HG03025 (cell line): Measurements from ENCODE around the gene TSPAN32.

Source experiments
- ATAC-seq: cut with Tn5 transposase; IDR thresholded peaks from one replicate; pipeline ENCODE4 v1.9.1; 2021; ENCODE audit warnings: mild to moderate bottlenecking, moderate library complexity; ENCODE audit not compliant: unreplicated experiment, low FRiP score

TSPAN32 gene

GRCh38 chr11:2313051-2313951 lies 11.5 kb downstream of the TSPAN32 start:
- no peak for ATAC-seq

GRCh38 chr11:2314136-2314524 lies 12.3 kb downstream of the TSPAN32 start:
- no peak for ATAC-seq

DNA sequence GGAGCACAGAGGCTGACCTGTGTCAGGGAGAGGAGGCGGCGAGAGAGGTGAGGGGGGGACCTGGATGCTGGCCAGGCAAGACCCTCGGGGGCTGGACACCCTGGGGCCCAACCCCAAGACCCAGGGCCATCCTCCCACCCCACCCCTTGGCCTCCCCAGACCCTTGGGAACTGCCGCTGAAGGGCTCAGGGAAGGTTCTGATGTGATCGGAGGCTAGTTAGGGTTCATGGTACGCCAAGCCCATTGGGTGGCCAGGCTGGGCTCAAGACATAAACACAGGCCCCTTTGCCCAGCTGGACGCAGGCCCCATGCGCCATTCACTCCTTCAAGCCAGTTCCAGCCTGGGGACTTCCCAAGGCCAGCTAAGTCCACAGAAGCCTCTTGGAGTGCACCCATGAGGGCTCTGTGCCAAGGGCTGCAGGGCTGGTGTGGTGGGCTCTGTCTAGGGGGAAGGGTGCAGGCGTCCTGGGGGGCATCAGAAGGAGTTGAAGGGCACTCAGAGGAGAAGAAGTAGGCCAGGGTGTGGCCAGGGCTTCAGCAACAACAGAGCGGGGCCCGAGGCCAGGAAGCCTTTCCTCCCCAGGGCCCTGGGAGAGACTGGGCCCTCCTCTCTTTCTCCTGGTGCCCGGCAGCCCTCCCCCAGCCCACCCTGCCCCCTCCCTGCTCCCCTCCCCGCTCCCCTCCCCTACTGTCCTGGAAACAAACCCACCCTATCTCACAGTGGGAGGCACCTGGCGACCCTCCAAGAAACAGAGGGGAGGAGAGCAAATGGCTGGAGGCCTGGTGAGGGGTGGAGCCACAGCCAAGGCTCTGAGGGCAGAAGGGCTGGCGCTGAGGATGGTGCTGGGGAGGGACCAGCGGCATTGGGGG lies 12.9 kb downstream of the TSPAN32 start:
- no peak for ATAC-seq

DNA sequence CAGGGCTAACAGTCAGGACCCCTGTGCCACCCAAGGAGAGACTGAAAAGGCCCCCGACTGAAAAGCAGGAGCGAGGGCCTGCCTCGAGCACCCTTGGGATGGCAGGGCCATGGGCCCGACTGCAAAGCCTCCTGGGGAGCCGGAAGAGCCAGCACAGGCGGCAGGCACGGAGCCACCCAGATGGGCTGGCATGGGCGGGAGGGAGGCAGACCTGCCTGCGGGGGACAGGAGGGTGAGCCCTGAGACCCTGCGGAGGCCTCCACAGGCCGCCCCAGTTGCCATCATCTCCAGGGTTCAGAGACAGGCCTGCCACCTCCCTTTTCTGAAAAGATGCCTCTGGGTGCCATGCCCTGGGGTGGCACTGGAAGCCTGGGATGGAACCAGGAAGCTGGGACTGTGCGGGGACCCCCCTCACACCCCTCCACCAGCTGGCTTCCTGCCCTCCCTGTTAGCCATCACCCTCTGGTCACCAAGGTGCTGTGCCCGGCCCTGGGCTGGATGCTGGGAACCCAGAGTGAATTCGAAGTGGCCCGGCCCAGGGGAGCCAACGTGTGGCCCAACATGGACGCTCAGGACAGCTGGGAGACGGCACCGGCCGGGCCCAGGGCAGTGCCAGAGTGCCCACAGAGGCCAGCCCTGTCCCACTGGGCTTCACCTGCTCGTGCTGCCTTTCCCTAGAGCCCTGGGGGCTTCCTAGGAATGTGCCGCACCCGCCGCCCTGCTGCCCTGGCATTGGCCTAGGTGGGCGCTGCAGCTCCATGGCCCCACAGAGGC lies 13.8 kb downstream of the TSPAN32 start:
- no peak for ATAC-seq

- no peak for ATAC-seq
Observed at GRCh38 chr11:2316169-2316962, 14.6 kb downstream of the TSPAN32 start.

GRCh38 chr11:2316963-2317244 lies 15.1 kb downstream of the TSPAN32 start:
- no peak for ATAC-seq

DNA sequence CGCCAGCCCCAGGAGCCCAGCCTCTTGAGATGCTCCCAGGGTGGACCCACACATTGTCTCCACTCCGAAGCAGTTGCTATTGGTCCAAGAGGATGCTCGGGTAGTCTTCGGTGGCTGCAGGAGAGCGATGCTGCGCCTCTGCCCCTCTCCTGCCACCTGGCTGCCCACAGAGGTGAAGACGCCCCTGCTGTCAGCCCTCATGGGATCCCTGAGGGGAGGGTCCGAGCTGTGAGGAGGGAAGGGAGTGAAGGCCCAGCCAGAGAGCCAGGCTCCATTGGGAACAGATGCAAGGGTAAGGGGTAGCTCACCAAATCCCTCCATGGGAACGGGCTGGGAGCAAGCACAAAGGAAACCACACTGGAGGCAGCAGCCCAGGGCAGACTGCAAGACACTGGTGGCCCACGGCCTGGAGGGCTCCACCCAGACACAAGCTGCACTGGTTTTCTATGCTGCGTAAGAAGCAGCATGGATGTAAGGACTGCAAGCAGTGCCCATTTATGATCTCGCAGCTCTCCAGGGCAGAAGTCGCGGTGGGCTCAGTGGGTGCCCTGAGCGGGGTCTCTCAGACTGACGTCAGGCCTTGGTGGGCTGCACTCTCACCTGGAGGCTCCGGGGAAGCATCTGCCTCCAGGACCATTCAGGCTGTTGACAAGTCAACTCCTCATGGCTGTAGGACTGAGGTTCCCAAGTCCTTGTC lies 15.7 kb downstream of the TSPAN32 start:
- ATAC-seq: no peak

DNA sequence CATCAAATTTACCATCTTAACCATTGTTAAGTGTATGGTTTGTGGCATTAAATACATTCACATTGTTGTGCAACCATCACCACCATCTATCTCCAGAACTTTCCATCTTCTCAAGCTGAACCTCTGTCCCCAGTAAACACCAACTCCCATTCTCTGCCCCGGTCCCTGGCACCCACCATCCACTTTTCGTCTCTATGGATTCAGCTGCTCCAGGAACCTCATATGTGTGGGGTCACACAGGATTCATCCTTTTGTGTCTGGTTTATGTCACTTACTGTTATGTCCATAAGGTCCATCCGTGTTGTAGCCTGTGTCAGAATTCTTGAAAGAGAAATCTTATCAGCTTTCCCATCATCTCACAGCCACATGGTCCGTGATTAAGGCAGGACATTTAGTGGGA lies 16.3 kb downstream of the TSPAN32 start:
- no peak for ATAC-seq

- ATAC-seq: no peak
Observed at GRCh38 chr11:2318707-2319106, 16.9 kb downstream of the TSPAN32 start.

- ATAC-seq: no peak
Observed at GRCh38 chr11:2319791-2320472, 18.1 kb downstream of the TSPAN32 start.

- ATAC-seq: no peak
Observed at GRCh38 chr11:2320568-2321310, 18.9 kb downstream of the TSPAN32 start.

DNA sequence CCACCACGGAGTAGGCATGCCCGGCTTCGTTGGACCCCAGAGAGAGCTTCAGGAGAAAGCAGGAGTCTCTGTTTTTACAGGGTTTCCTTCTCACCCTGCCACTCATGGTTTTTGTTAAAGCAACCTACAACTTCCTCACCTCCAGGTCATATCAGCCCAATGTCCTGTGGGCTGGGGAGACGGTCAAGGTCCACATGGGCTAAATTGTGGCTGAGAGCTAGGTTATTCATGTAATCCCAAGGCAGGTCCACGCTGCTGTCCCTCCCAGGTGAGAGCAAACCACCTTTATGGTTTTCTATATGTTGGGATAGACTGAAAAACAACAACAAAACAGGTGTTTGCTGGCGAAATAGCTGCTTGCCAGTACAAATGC lies 19.5 kb downstream of the TSPAN32 start:
- ATAC-seq: no peak

- ATAC-seq: no peak
Observed at GRCh38 chr11:2325123-2325522, 23.3 kb downstream of the TSPAN32 start.

DNA sequence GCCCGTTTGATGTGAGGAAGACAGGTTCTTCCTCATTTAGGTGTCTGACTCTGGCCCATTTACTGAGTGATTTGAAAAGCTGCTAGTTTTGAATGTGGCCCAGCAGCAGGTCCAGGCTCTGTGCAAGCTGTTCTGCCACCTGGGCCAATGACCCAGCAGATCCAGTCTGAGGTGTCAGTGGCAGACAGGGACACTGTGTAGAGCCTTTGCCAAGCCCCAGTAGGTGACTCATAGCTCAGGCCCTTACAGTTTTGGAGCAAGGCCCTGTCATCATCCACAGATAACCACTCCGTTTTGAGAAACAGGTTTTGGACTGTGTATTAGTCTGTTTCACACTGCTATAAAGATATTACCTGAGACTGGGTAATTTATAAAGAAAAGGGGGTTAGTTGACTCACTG lies 23.9 kb downstream of the TSPAN32 start:
- no peak for ATAC-seq

GRCh38 chr11:2327032-2327431 lies 25.2 kb downstream of the TSPAN32 start:
- ATAC-seq: no peak

DNA sequence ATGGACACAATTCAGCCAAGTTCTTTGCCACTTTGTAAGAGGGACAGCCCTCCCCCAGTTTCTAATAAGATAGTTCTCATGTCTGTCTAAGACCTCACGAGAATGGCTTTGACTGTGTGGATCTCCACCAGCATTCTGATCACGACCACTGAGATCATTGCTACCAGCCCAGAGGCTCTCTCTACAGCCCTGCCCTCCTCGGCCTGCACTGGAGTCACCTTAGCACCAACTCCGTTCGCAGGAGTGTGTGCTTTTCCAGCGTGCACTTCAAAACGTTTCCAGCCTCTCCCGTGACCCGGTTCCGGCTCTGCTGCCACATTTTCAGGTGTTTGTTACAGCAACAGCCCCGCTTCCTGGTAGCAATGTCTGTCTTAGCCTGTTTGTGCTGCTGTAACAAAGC lies 26.2 kb downstream of the TSPAN32 start:
- ATAC-seq: no peak

GRCh38 chr11:2328656-2329354 lies 27.0 kb downstream of the TSPAN32 start:
- no peak for ATAC-seq

- ATAC-seq: no peak
Observed at GRCh38 chr11:2329551-2329950, 27.7 kb downstream of the TSPAN32 start.
